Hepatocyte (in vitro differentiated cells): ENCODE measurements around the gene RASGRP4. TPM values are rescaled to one million over a fixed set of nuclear protein-coding genes. Genes with fewer than 3 reads are reported as not detected.

Experiments
- DNase-seq: peaks from one replicate; pipeline ENCODE4 v3.0.0-alpha.2; 2016; ENCODE audit warnings: low spot score
- H2AFZ ChIP-seq: fragments of 200-600 bp; sonication (generic); 2 replicates; pipeline ENCODE4 v1.6.0; 2016; ENCODE audit warnings: antibody characterized with exemption, mild to moderate bottlenecking
- H3K27ac ChIP-seq: fragments of 200-600 bp; sonication (generic); 2 replicates; pipeline ENCODE4 v1.5.1; 2016; ENCODE audit warnings: mild to moderate bottlenecking
- H3K27me3 ChIP-seq: fragments of 200-600 bp; sonication (generic); 2 replicates; pipeline ENCODE4 v1.6.1; 2016
- H3K36me3 ChIP-seq: fragments of 200-600 bp; sonication (generic); replicated peaks from 2 replicates; pipeline ENCODE4 v1.5.1; 2016; ENCODE audit warnings: low read depth; ENCODE audit not compliant: insufficient read depth
- H3K4me1 ChIP-seq: fragments of 200-600 bp; sonication (generic); 2 replicates; pipeline ENCODE4 v1.5.1; 2016; ENCODE audit warnings: mild to moderate bottlenecking, moderate library complexity; ENCODE audit not compliant: insufficient read depth
- H3K4me2 ChIP-seq: fragments of 200-600 bp; sonication (generic); 2 replicates; pipeline ENCODE4 v1.6.0; 2016
- H3K4me3 ChIP-seq: fragments of 200-600 bp; sonication (generic); 2 replicates; pipeline ENCODE4 v1.5.1; 2016; ENCODE audit warnings: mild to moderate bottlenecking
- H3K79me2 ChIP-seq: fragments of 200-600 bp; sonication (generic); 2 replicates; pipeline ENCODE4 v1.6.0; 2017; ENCODE audit warnings: mild to moderate bottlenecking
- H3K9me2 ChIP-seq: fragments of 200-600 bp; sonication (generic); replicated peaks from 2 replicates; pipeline ENCODE4 v1.6.0; 2017; ENCODE audit warnings: mild to moderate bottlenecking; ENCODE audit not compliant: insufficient read depth
- H3K9me3 ChIP-seq: fragments of 200-600 bp; sonication (generic); 2 replicates; pipeline ENCODE4 v1.5.1; 2016; ENCODE audit warnings: low read depth, mild to moderate bottlenecking
- H4K20me1 ChIP-seq: fragments of 200-600 bp; sonication (generic); 2 replicates; pipeline ENCODE4 v1.6.0; 2016; ENCODE audit warnings: mild to moderate bottlenecking; ENCODE audit not compliant: insufficient read depth, poor library complexity, severe bottlenecking
- CTCF ChIP-seq: fragments of 200-600 bp; sonication (generic); IDR thresholded peaks from 2 replicates; pipeline ENCODE4 v1.5.1; 2016; ENCODE audit warnings: antibody characterized with exemption, mild to moderate bottlenecking; ENCODE audit not compliant: poor library complexity
- EZH2 ChIP-seq: fragments of 200-600 bp; sonication (generic); IDR thresholded peaks from 2 replicates; pipeline ENCODE4 v1.6.1; 2016; ENCODE audit warnings: antibody characterized with exemption, mild to moderate bottlenecking, borderline replicate concordance
- EZH2phosphoT487 ChIP-seq: fragments of 200-600 bp; sonication (generic); IDR thresholded peaks from one replicate; pipeline ENCODE4 v1.6.1; 2018; ENCODE audit warnings: antibody characterized with exemption, mild to moderate bottlenecking, low read depth, moderate library complexity; ENCODE audit not compliant: unreplicated experiment, severe bottlenecking
- WGBS: methylation state at CpG from one replicate; pipeline ENCODE4 v1.1.6; 2016; ENCODE audit warnings: low lambda C conversion rate; ENCODE audit errors: missing lambda C conversion rate; 5-methylcytosine and 5-hydroxymethylcytosine counted together
- polyA plus RNA-seq: library from polyadenylated mRNA; unstranded; fragments of >200 nt; fragmentation: Nextera tagmentation; extraction: Ambion mirVana; gene quantifications from 2 replicates; pipeline ENCODE4 v1.2.1, GENCODE V29; 2016
- total RNA-seq: library from RNA; depleted of rRNA; stranded (reverse); fragments of >200 nt; gene quantifications from 2 replicates; pipeline ENCODE4 v1.2.3, GENCODE V29; 2014

RASGRP4 gene
- total and polyA plus RNA-seq, 2 experiments from 2014 or later, result 0.07 TPM; not detected in 1

- no peak overlapping the region for H3K4me3 ChIP-seq
- no peaks in the 10 kb centered on the region for H3K4me1 ChIP-seq
- no peaks in the 10 kb centered on the region for H3K36me3 ChIP-seq
- no peaks in the 10 kb centered on the region for H3K9me2 ChIP-seq
- WGBS, result 88% methylated on average over 15 of the region's 15 CpGs
- TF ChIP-seq EZH2 (no peak), CTCF (no peak), EZH2phosphoT487 (no peak)
- no peaks in the 10 kb centered on the region for H3K79me2 ChIP-seq
- no peaks in the 10 kb centered on the region for H3K27me3 ChIP-seq
- no peak overlapping the region for H3K27ac ChIP-seq
- no peaks in the 10 kb centered on the region for H3K9me3 ChIP-seq
- no peaks in the 10 kb centered on the region for H4K20me1 ChIP-seq
- H3K4me2 ChIP-seq, result no peak overlapping the region
- no peak for DNase-seq
- no peak overlapping the region for H2AFZ ChIP-seq
Observed at GRCh38 chr19:38443458-38443999, 17.5 kb upstream of the RASGRP4 start.

- H3K36me3 ChIP-seq, result no peaks in the 10 kb centered on the region
- no peak for DNase-seq
- no peak overlapping the region for H3K27ac ChIP-seq
- H3K9me2 ChIP-seq, result no peaks in the 10 kb centered on the region
- no peak overlapping the region for H3K4me2 ChIP-seq
- TF ChIP-seq CTCF (no peak), EZH2 (no peak), EZH2phosphoT487 (no peak)
- H3K9me3 ChIP-seq, result no peaks in the 10 kb centered on the region
- H2AFZ ChIP-seq, result no peak overlapping the region
- H4K20me1 ChIP-seq, result no peaks in the 10 kb centered on the region
- no peak overlapping the region for H3K4me3 ChIP-seq
- H3K27me3 ChIP-seq, result no peaks in the 10 kb centered on the region
- WGBS, result 94% methylated on average over 7 of the region's 9 CpGs
- H3K4me1 ChIP-seq, result no peaks in the 10 kb centered on the region
- no peaks in the 10 kb centered on the region for H3K79me2 ChIP-seq
Observed at GRCh38 chr19:38442736-38443135, 16.7 kb upstream of the RASGRP4 start.

- no peak for DNase-seq
- no peaks in the 10 kb centered on the region for H3K36me3 ChIP-seq
- no peak overlapping the region for H3K4me2 ChIP-seq
- H3K27me3 ChIP-seq, result no peaks in the 10 kb centered on the region
- WGBS, result 51% methylated on average over 5 of the region's 7 CpGs
- no peaks in the 10 kb centered on the region for H3K9me2 ChIP-seq
- no peak overlapping the region for H3K27ac ChIP-seq
- no peaks in the 10 kb centered on the region for H4K20me1 ChIP-seq
- no peaks in the 10 kb centered on the region for H3K4me1 ChIP-seq
- H2AFZ ChIP-seq, result no peak overlapping the region
- no peak for TF ChIP-seq EZH2
- TF ChIP-seq CTCF, result no peak
- no peak for TF ChIP-seq EZH2phosphoT487
- no peak overlapping the region for H3K4me3 ChIP-seq
- H3K9me3 ChIP-seq, result no peaks in the 10 kb centered on the region
- no peaks in the 10 kb centered on the region for H3K79me2 ChIP-seq
Observed at GRCh38 chr19:38441657-38442348, 15.8 kb upstream of the RASGRP4 start.
